Measurements from ENCODE around the gene UBE2F.
"Not testable (repeated sequence)": the region's sequence is repeated elsewhere in the genome, so short reads cannot be mapped to it uniquely, and the experiment has no call there.

UBE2F gene

GRCh38 chr2:237962432-237963084 lies 4.3 kb upstream of the UBE2F start:
- no peak overlapping the region for H4K5ac ChIP-seq (ENCODE audit: low read length)
- no peak overlapping the region for H3K4me3 ChIP-seq (ENCODE audit: low read length)
- peaks cover 3% of the 10 kb centered on the region for H3K79me2 ChIP-seq (ENCODE audit: control insufficient read depth, insufficient read depth, low read length)
- H3K27me3 ChIP-seq (ENCODE audit: insufficient read depth, low read length, poor library complexity): no peaks in the 10 kb centered on the region
- H3K56ac ChIP-seq (ENCODE audit: low read length): no peak overlapping the region
- WGBS (ENCODE audit: extremely low coverage, insufficient coverage, low lambda C conversion rate): no CpG with 5 or more reads among the region's 5 CpGs
- H3K4me2 ChIP-seq (ENCODE audit: low read length): no peak overlapping the region
- H3K18ac ChIP-seq (ENCODE audit: low read length): no peak overlapping the region
- no peak overlapping the region for H3K9ac ChIP-seq (ENCODE audit: low read length)
- H3K4me1 ChIP-seq (ENCODE audit: control insufficient read depth, low read depth, low read length): no peaks in the 10 kb centered on the region
- DNase-seq: no peak
- H3K27ac ChIP-seq (ENCODE audit: low read depth, low read length): no peak overlapping the region
- H3K23ac ChIP-seq (ENCODE audit: low read length): no peak overlapping the region
- H2BK120ac ChIP-seq (ENCODE audit: low read depth, low read length): no peak overlapping the region
- H2BK5ac ChIP-seq (ENCODE audit: low read length): no peak overlapping the region
- no peaks in the 10 kb centered on the region for H3K36me3 ChIP-seq (ENCODE audit: control insufficient read depth, insufficient read depth, low read length)
- H2AK5ac ChIP-seq (ENCODE audit: low read length): no peak overlapping the region
- H4K8ac ChIP-seq (ENCODE audit: low read depth, low read length): no peak overlapping the region
- H3K4ac ChIP-seq (ENCODE audit: low read depth, low read length): no peak overlapping the region
- no peak overlapping the region for H2BK15ac ChIP-seq (replicated peaks; ENCODE audit: low read depth)
- H3K79me1 ChIP-seq (ENCODE audit: low read length): peaks cover 3% of the 10 kb centered on the region

- not testable (repeated sequence) for DNase-seq; H3K27me3 ChIP-seq (ENCODE audit: insufficient read depth, low read length, poor library complexity); H3K23ac ChIP-seq (ENCODE audit: low read length); H3K4me1 ChIP-seq (ENCODE audit: control insufficient read depth, low read depth, low read length); H2BK120ac ChIP-seq (ENCODE audit: low read depth, low read length); H3K9ac ChIP-seq (ENCODE audit: low read length); H2BK15ac ChIP-seq (replicated peaks; ENCODE audit: low read depth); H3K36me3 ChIP-seq (ENCODE audit: control insufficient read depth, insufficient read depth, low read length); H3K4ac ChIP-seq (ENCODE audit: low read depth, low read length); H3K27ac ChIP-seq (ENCODE audit: low read depth, low read length); H4K8ac ChIP-seq (ENCODE audit: low read depth, low read length); H3K18ac ChIP-seq (ENCODE audit: low read length); H3K56ac ChIP-seq (ENCODE audit: low read length); H3K4me3 ChIP-seq (ENCODE audit: low read length); H3K4me2 ChIP-seq (ENCODE audit: low read length); H2BK5ac ChIP-seq (ENCODE audit: low read length); H2AK5ac ChIP-seq (ENCODE audit: low read length); H4K5ac ChIP-seq (ENCODE audit: low read length)
- H3K79me2 ChIP-seq (ENCODE audit: control insufficient read depth, insufficient read depth, low read length): peaks cover 12% of the 10 kb centered on the region
- H3K79me1 ChIP-seq (ENCODE audit: low read length): peaks cover 10% of the 10 kb centered on the region
- no CpG with 5 or more reads among the region's 7 CpGs for WGBS (ENCODE audit: extremely low coverage, insufficient coverage, low lambda C conversion rate)
Observed at GRCh38 chr2:237963490-237963991, 3.3 kb upstream of the UBE2F start.

GRCh38 chr2:237964194-237964577 lies 2.6 kb upstream of the UBE2F start:
- Histone ChIP-seq H2BK5ac (ENCODE audit: low read length) (no peak overlapping the region), H3K79me2 (ENCODE audit: control insufficient read depth, insufficient read depth, low read length) (peaks cover 15% of the 10 kb centered on the region), H2BK120ac (ENCODE audit: low read depth, low read length) (no peak overlapping the region), H3K36me3 (ENCODE audit: control insufficient read depth, insufficient read depth, low read length) (no peaks in the 10 kb centered on the region), H2AK5ac (ENCODE audit: low read length) (no peak overlapping the region), H3K79me1 (ENCODE audit: low read length) (peaks cover 12% of the 10 kb centered on the region), H3K27ac (ENCODE audit: low read depth, low read length) (no peak overlapping the region), H3K4me3 (ENCODE audit: low read length) (no peak overlapping the region), H3K9ac (ENCODE audit: low read length) (no peak overlapping the region), H3K4ac (ENCODE audit: low read depth, low read length) (no peak overlapping the region), H3K23ac (ENCODE audit: low read length) (no peak overlapping the region), H3K4me2 (ENCODE audit: low read length) (no peak overlapping the region), H2BK15ac (replicated peaks; ENCODE audit: low read depth) (no peak overlapping the region), H3K18ac (ENCODE audit: low read length) (no peak overlapping the region), H4K8ac (ENCODE audit: low read depth, low read length) (no peak overlapping the region), H3K27me3 (ENCODE audit: insufficient read depth, low read length, poor library complexity) (no peaks in the 10 kb centered on the region), H3K4me1 (ENCODE audit: control insufficient read depth, low read depth, low read length) (peaks cover 4% of the 10 kb centered on the region), H3K56ac (ENCODE audit: low read length) (no peak overlapping the region), H4K5ac (ENCODE audit: low read length) (no peak overlapping the region)
- WGBS (ENCODE audit: extremely low coverage, insufficient coverage, low lambda C conversion rate): no CpG with 5 or more reads among the region's 7 CpGs
- DNase-seq: no peak

GRCh38 chr2:237964578-237965404 lies 2.0 kb upstream of the UBE2F start:
- Histone ChIP-seq H3K18ac (ENCODE audit: low read length) (no peak overlapping the region), H3K27ac (ENCODE audit: low read depth, low read length) (no peak overlapping the region), H2BK15ac (replicated peaks; ENCODE audit: low read depth) (no peak overlapping the region), H3K79me1 (ENCODE audit: low read length) (peaks cover 15% of the 10 kb centered on the region), H4K5ac (ENCODE audit: low read length) (no peak overlapping the region), H2BK120ac (ENCODE audit: low read depth, low read length) (no peak overlapping the region), H3K4ac (ENCODE audit: low read depth, low read length) (no peak overlapping the region), H4K8ac (ENCODE audit: low read depth, low read length) (no peak overlapping the region), H3K79me2 (ENCODE audit: control insufficient read depth, insufficient read depth, low read length) (peaks cover 21% of the 10 kb centered on the region), H3K23ac (ENCODE audit: low read length) (no peak overlapping the region), H3K4me2 (ENCODE audit: low read length) (no peak overlapping the region), H2BK5ac (ENCODE audit: low read length) (no peak overlapping the region), H3K56ac (ENCODE audit: low read length) (no peak overlapping the region), H3K36me3 (ENCODE audit: control insufficient read depth, insufficient read depth, low read length) (no peaks in the 10 kb centered on the region), H3K4me3 (ENCODE audit: low read length) (no peak overlapping the region), H2AK5ac (ENCODE audit: low read length) (no peak overlapping the region), H3K4me1 (ENCODE audit: control insufficient read depth, low read depth, low read length) (peaks cover 4% of the 10 kb centered on the region), H3K9ac (ENCODE audit: low read length) (no peak overlapping the region), H3K27me3 (ENCODE audit: insufficient read depth, low read length, poor library complexity) (no peaks in the 10 kb centered on the region)
- WGBS (ENCODE audit: extremely low coverage, insufficient coverage, low lambda C conversion rate): no CpG with 5 or more reads among the region's 11 CpGs
- DNase-seq: no peak

GRCh38 chr2:237965844-237966243 lies 970 bp upstream of the UBE2F start:
- H2BK5ac ChIP-seq (ENCODE audit: low read length); H3K36me3 ChIP-seq (ENCODE audit: control insufficient read depth, insufficient read depth, low read length); H2AK5ac ChIP-seq (ENCODE audit: low read length); H3K4me3 ChIP-seq (ENCODE audit: low read length); H3K23ac ChIP-seq (ENCODE audit: low read length); H3K4me2 ChIP-seq (ENCODE audit: low read length); H2BK120ac ChIP-seq (ENCODE audit: low read depth, low read length); H3K18ac ChIP-seq (ENCODE audit: low read length); DNase-seq; H3K9ac ChIP-seq (ENCODE audit: low read length); H3K27me3 ChIP-seq (ENCODE audit: insufficient read depth, low read length, poor library complexity); H3K56ac ChIP-seq (ENCODE audit: low read length); H4K5ac ChIP-seq (ENCODE audit: low read length); H3K27ac ChIP-seq (ENCODE audit: low read depth, low read length); H4K8ac ChIP-seq (ENCODE audit: low read depth, low read length); H3K4ac ChIP-seq (ENCODE audit: low read depth, low read length); H3K4me1 ChIP-seq (ENCODE audit: control insufficient read depth, low read depth, low read length); H2BK15ac ChIP-seq (replicated peaks; ENCODE audit: low read depth): not testable (repeated sequence)
- H3K79me1 ChIP-seq (ENCODE audit: low read length): peaks cover 19% of the 10 kb centered on the region
- WGBS (ENCODE audit: extremely low coverage, insufficient coverage, low lambda C conversion rate): no CpG with 5 or more reads among the region's 13 CpGs
- H3K79me2 ChIP-seq (ENCODE audit: control insufficient read depth, insufficient read depth, low read length): peaks cover 31% of the 10 kb centered on the region
